GM12878 (cell line): ENCODE measurements around the gene TTC19.

Source experiments
- CTCF ChIP-seq, 3 experiments: IDR thresholded peaks in 2 of 3; conservative IDR thresholded peaks in 1 of 3; 2 replicates each; pipeline ENCODE4 v1.5.1; 2011; ENCODE audit warnings: low read depth in 3 of 3, low read length in 3 of 3, mild to moderate bottlenecking in 3 of 3, control low read depth in 2 of 3, moderate library complexity in 2 of 3, inconsistent platforms in 1 of 3, mixed read lengths in 1 of 3; ENCODE audit not compliant: control insufficient read depth in 2 of 3, insufficient read depth in 1 of 3; ENCODE audit errors: extremely low read depth in 1 of 3
- EP300 ChIP-seq, 2 experiments: fragments of 150-350 bp in 1 of 2; IDR thresholded peaks; 2 replicates each; pipeline ENCODE4 v1.6.1; 2011 to 2012; ENCODE audit warnings: low read depth in 2 of 2, low read length in 2 of 2, borderline replicate concordance in 1 of 2, improper control_type of control experiment in 1 of 2, inconsistent platforms in 1 of 2; ENCODE audit not compliant: control insufficient read depth in 1 of 2
- EZH2 ChIP-seq: IDR thresholded peaks from 2 replicates; pipeline ENCODE4 v1.6.1; 2012; ENCODE audit warnings: low read depth, mild to moderate bottlenecking, control low read depth, inconsistent platforms, low read length, borderline replicate concordance; ENCODE audit not compliant: control insufficient read depth
- POLR2A ChIP-seq: IDR thresholded peaks from 2 replicates; pipeline ENCODE4 v1.6.1; 2011; ENCODE audit warnings: low read depth, mild to moderate bottlenecking, low read length
- RFX5 ChIP-seq: IDR thresholded peaks from 2 replicates; pipeline ENCODE4 v1.6.1; 2011; ENCODE audit warnings: low read depth, low read length, improper control_type of control experiment
- TF ChIP-seq, protein P1 (sequence below): fragments of 450-650 bp; IDR thresholded peaks from 2 replicates; pipeline ENCODE4 v1.6.1; 2017; ENCODE audit warnings: mild to moderate bottlenecking

DNA sequence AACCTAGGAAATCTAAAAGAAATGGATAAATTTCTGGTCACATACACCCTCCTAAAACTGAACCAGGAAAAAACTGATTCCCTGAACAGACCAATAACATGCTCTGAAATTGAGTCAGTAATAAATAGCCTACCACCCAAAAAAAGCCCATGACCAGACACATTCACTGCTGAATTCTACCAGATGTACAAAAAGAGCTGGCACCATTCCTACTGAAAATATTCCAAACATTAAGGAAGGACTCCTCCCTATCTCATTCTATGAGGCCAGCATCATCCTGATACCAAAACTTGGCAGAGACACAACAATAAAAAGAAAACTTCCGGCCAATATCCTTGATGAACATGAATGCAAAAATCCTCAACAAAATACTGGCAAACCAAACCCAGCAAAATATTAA lies 52.9 kb downstream of the TTC19 start:
- no peak for TF ChIP-seq CTCF (IDR thresholded peaks at IDR 0.05 in 2 of 3, conservative IDR thresholded peaks at IDR 0.05 in 1 of 3; ENCODE audit: control insufficient read depth in 2 of 3, extremely low read depth in 1 of 3, insufficient read depth in 1 of 3, low read depth in 3 of 3, low read length in 3 of 3)
- TF ChIP-seq, protein P1, sequence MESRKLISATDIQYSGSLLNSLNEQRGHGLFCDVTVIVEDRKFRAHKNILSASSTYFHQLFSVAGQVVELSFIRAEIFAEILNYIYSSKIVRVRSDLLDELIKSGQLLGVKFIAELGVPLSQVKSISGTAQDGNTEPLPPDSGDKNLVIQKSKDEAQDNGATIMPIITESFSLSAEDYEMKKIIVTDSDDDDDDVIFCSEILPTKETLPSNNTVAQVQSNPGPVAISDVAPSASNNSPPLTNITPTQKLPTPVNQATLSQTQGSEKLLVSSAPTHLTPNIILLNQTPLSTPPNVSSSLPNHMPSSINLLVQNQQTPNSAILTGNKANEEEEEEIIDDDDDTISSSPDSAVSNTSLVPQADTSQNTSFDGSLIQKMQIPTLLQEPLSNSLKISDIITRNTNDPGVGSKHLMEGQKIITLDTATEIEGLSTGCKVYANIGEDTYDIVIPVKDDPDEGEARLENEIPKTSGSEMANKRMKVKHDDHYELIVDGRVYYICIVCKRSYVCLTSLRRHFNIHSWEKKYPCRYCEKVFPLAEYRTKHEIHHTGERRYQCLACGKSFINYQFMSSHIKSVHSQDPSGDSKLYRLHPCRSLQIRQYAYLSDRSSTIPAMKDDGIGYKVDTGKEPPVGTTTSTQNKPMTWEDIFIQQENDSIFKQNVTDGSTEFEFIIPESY, result no peak
- no peak for TF ChIP-seq RFX5
- TF ChIP-seq POLR2A, result no peak
- no peak for TF ChIP-seq EZH2
- no peak for TF ChIP-seq EP300 (IDR thresholded peaks at IDR 0.05; ENCODE audit: borderline replicate concordance in 1 of 2, control insufficient read depth in 1 of 2, low read depth in 2 of 2, low read length in 2 of 2)
